GM20431 (cell line): ENCODE measurements around the gene CREBBP.
"Not testable (repeated sequence)": the region's sequence is repeated elsewhere in the genome, so short reads cannot be mapped to it uniquely, and the experiment has no call there.

Experiments used
- in situ Hi-C: fragments of 300-500 bp; cut with MseI, MboI; formaldehyde crosslinking; loops from one replicate; pipeline ENCODE4 v1.15.0; 2020; ENCODE audit warnings: low sequenced_read_pairs; ENCODE audit not compliant: unreplicated experiment

Gene CREBBP

DNA sequence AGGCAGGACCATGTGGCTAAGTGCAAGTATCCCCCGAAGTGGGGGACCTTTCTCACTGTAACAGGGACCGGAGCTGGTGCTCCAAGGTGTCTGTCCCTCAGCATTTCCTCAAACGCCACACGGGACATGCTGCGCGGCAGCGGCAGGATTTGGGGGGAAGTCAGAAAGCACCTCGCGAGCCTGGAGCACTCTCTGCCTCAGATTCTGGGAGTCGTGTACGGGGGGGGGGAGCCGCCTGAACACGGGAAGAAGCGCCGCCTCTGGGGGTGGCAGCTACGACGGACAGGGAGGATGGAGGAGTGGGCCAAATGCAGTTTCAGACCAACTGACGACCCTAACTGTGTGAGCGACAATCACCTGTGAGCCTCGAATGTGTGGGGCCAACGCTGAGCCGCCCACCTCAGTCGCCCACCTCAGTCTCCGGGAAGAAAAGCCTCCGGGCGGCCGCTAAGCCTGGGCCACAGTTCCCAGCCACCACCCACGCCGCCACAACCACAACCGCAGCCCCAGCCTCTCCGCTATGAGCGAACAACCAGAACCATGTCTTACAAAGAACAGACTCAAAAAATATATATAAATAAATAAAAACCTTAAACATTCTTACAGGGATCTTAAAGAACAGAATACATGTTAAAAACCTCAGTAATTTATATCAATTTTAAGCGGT lies 154.4 kb downstream of the CREBBP start:
- in situ Hi-C loops: no loop called here

DNA sequence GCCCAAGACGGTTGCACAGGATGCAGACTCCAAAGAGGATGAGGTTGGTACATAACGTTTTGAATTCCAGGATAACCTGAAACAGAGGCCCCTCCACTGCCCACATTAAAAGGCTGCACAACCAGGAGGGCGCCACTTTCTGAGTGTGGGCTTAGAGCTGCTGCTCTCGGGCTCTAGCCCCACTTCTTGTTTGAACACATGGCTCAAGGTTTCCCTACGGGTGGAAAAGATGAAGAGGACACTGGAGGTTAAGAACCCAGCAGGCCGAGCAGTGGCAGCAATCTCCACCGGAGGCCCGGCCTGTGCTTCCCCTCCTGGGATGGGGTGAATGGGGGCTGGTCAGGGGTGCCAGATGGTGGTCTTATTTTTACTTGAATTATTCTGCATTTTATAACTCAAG lies 155.2 kb downstream of the CREBBP start:
- in situ Hi-C loops: no loop called here

DNA sequence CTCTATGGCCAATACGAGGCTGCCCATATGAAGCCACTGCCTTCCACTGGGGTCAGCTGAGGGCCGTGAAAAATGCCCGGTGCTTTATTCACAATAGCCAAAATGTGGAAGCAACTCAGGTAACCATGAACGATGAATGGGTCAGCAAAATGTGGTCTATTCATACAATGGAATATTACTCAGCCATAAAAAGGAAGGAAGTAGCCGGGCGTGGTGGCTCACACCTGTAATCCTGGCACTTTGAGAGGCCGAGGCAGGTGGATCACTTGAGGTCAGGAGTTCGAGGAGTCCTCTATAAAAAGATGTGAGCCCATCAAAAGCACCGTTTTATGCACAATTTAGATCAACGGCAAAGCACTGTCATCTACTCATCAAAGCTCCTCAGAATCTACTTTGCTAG lies 158.0 kb downstream of the CREBBP start:
- in situ Hi-C loops: no loop called here

DNA sequence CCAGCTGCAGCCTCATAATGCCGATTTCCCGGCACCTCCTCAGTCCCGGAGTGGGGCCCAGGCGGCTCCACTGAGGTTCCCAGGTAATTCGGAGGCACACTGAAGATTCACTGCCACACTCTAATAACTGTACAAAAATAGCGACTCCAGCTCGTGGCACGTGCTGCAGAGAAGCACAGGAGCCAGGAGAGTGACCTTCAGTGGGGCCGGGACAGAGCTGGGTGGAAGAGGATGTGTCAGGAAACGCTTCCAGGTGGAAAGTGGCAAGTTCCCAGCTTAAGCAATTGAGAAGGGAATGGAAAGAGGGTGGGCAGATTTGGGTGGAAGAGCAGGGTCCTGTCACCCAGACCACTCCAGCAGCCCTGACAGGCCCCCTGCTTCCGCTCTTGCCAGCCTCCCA lies 160.1 kb downstream of the CREBBP start:
- in situ Hi-C loops: no loop called here

DNA sequence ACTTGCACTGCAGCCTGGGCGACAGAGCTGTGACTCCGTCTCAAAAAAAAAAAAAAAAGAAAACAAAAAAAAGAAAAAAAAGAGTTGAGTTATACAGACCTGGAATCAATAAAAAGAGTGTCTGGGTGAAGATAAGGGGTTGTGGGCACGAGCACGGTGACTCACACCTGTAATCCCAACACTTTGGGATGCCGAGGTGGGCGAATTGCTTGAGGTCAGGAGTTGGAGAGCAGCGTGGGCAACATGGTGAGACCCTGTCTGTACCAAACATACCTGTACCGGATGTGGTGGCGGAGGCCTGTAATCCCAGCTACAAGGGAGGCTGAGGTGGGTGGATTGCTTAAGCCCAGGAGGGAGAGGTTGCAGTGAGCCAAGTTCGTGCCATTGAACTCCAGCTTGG lies 161.9 kb downstream of the CREBBP start:
- in situ Hi-C loops: no loop called here

DNA sequence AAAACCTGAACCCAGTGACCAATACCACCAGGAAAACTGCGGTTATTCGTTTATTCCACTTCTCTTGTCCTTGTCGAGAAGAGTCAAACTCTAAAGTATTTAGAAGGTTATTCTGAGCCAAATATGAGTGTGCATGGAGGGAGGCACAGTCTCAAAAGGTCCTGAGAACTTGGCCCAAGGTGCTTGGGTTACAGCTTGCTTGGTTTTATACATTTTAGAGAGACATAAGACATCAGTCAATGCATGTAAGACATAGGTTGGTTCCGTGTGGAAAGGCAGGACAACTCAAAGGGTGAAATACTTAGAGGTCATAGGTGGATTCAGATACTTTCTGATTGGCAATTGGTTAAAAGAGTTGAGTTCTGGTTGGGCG lies 162.5 kb downstream of the CREBBP start:
- in situ Hi-C loops: no loop called here

GRCh38 chr16:3717235-3718018 lies 163.1 kb downstream of the CREBBP start, which contains the start of gene TRAP1:
TSS of gene TRAP1 (minus strand) at chr16:3717524. CDS start at chr16:3717508, 16 bp downstream.
- in situ Hi-C loops: no loop called here

DNA sequence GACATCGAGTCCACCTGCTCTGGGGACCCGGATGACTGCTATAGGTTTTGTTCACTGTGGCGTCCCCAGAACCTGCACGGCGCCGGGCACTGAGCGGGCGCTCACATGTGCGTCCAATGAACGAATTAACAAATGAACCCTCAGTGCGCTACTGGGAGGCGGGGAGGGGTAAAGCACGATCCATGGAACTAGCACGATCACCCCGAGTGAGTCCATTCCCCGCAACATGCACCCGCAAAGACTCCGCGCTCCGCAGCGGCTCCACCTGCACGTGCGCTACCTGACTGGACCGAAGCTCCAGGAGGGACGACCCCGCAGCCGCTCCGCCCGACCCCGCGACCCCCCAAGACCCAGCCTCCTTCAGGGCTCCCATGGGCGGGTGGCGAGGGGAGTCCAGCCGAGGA lies 163.7 kb downstream of the CREBBP start:
- in situ Hi-C loops: no loop called here

DNA sequence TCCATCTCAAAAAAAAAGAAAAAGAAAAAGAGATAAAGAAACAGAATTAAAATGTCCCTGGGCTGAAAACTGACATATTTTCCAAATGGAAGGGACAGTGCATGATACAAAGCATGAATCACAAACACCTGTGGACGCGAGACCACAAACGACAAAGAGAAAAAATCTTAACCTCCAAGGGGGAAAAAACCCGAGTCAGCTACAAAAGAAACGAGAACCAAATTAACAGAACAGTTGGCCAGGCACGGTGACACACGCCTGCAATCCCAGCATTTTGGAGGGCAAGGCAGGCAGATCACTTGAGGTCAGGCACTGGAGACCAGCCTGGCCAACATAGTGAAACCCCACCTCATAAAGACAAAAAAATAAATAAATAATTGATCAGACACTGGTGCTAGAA lies 165.1 kb downstream of the CREBBP start:
- in situ Hi-C loops: no loop called here

DNA sequence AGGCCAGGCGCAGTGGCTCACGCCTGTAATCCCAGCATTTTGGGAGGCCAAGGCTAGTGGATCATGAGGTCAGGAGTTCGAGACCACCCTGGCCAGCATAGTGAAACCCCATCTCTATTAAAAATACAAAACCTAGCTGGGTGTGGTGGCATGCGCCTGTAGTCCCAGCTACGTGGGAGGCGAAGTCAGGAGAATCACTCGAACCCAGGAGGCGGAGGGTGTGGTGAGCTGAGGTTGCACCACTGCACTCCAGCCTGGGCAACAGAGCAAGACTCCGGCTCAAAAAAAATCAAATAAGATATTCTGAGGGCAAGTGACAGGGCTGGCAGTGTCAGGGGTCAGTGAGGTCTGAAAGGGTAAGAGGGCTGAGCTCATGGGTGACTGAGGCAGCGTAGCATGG lies 166.1 kb downstream of the CREBBP start:
- in situ Hi-C loops: not testable (repeated sequence)

- in situ Hi-C loops: no loop called here
Observed at GRCh38 chr16:3713587-3714242, 166.8 kb downstream of the CREBBP start.

GRCh38 chr16:3712861-3713372 lies 167.6 kb downstream of the CREBBP start:
- in situ Hi-C loops: no loop called here

DNA sequence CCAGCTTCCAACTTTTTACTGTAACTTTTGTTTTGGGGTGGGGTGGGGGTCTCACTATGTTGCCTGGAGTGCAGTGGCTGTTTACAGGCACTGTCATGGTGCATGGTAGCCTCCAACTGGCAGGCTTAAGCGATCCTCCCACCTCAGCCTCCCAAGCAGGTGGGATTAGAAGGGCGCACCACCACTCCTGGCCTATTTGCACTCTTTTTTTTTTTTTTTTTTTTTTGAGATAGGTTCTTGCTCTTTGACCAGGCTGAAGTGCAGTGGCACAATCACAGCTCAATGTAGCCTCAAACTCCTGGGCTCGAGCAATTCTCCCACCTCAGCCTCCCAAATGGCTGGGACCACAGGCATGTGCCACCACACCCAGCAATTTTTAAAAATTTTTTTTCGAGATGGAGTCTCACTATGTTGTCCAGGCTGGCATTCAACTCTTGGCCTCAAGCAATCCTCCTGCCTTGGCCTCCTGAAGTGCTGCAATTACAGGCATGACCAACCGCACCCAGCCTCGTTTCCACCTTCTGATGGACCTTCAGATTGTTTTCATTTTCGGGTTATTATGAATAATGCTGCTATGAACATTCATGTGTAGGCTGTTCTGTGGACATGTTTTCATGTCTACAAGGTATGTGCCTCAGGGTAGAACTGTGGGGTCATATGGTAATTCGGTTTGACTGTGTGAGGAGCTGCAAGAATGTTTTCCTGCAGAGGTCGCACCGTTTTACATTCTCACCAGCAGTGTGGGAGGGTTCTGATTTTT lies 174.1 kb downstream of the CREBBP start:
- in situ Hi-C loops: no loop called here

GRCh38 chr16:3702082-3702481 lies 178.4 kb downstream of the CREBBP start:
- in situ Hi-C loops: no loop called here

- in situ Hi-C loops: no loop called here
Observed at GRCh38 chr16:3701531-3701930, 179.0 kb downstream of the CREBBP start.

- in situ Hi-C loops: loop anchor here (25.0 kb wide), 1 partner anchor 188 kb away; the partner anchor contains the start of gene CREBBP
Observed at GRCh38 chr16:3698941-3699340, 181.6 kb downstream of the CREBBP start.

DNA sequence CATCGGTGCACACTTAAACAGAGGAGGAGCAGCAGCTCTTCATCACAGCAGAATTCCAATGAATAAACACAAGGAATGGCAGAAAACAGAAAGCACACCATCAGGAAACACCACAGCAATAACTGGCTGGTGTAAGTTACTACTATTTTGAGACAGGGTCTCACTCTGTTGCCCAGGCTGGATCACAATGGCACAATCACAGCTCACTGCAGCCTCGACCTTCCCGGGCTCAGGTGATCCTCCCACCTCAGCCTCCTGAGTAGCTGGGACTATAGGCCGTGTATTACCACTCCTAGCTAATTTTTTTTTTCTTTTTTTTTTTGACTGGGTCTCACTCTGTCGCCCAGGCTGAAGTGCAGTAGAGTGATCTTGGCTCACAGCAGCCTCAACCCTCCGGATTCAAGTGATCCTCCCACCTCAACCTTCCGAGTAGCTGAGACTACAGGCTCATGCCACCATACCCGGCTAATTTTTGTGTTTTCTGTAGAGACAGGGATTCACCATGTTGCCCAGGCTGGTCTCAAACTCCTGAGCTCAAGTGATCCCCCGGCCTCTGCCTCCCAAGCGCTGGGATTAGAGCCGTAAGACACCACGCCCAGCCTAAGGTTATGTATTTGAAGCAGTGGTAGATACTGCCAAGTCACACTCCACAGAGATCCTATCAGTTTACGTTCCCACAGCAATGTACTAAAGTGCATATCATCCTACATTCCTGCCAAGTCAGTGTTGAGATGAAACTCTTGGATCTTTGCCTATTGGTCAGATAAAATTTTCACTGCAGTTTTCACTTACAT lies 183.9 kb downstream of the CREBBP start:
- in situ Hi-C loops: loop anchor here (25.0 kb wide), 1 partner anchor 191 kb away; the partner anchor contains the start of gene CREBBP

DNA sequence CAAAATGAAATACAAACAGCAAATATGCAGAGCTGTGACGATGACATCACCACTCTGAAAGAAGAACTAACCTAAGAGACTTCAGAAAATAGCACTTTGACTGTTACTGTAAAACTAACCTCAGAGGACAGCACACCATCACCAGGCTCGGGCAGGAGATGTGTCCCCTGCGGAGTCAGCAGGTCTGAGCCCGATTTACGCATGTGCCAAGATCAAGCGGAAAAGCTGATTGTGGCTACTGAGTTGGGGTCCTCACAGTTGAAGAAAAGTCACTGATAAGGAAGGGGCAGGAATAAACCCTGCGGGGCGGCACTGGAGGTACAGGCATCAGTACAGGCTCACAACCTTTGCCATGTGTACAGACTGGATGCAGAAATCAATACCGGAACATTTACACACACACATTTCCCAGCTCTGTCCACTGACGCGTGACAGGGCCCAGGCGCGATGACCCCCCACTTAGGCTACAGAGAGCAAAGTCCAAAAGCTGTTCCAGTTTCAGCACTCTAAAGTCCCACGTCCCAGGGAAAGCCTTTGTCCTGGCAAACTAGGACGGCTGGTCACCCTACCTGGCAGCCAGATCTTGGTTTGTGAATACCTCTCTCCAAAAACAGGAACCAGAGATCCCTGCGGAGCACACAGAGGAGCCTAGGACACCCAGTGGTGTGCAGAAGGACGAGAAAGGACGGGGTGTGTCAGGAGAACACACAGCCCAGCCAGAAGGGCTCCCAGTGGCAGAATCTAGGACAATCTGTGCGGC lies 184.7 kb downstream of the CREBBP start:
- in situ Hi-C loops: loop anchor here (25.0 kb wide), 1 partner anchor 192 kb away; the partner anchor contains the start of gene CREBBP
